HepG2 (cell line): Measurements from ENCODE around the gene SYT8. TPM values are rescaled to one million over a fixed set of nuclear protein-coding genes. Genes with fewer than 3 reads are reported as not detected.
"Not testable (repeated sequence)": the region's sequence is repeated elsewhere in the genome, so short reads cannot be mapped to it uniquely, and the experiment has no call there.

ENCODE experiments used
- ATAC-seq: fragments of 200-7000 bp; cut with Tn5 transposase; 3 replicates; pipeline ENCODE4 v1.9.1; 2020; ENCODE audit warnings: mild to moderate bottlenecking, moderate library complexity
- BruUV-seq: library from RNA; stranded (reverse); fragments of 400-500 nt; replicated peaks from 2 replicates; lab custom pipeline; 2021; lab: Mats Ljungman, UMichigan
- CTCF ChIA-PET: fragments of 300-600 bp; formaldehyde crosslinking; extraction: SDS; loops from one replicate; lab custom pipeline; 2021; ENCODE audit warnings: low total read pairs, inconsistent platforms, low intra/inter-chr PET ratio; lab: Yijun Ruan, JAX
- POLR2A ChIA-PET: fragments of 350-600 bp; sonication (Branson Sonifier 250); formaldehyde crosslinking; loops from one replicate; lab custom pipeline; 2020; ENCODE audit warnings: antibody characterized with exemption, inconsistent platforms; lab: Yijun Ruan, JAX
- DNase-seq: peaks from one replicate; pipeline ENCODE4 v3.0.0-alpha.2; 2015; ENCODE audit warnings: low spot score
- FAIRE-seq: peaks from 3 replicates; lab custom pipeline; 2011; peaks lifted over from hg19 to GRCh38; lab: Jason Lieb, UNC
- H2AFZ ChIP-seq: one replicate; pipeline ENCODE4 v1.6.1; 2011; ENCODE audit warnings: low read length, inconsistent platforms
- H3K27ac ChIP-seq: fragments of 300-600 bp; 3 replicates; pipeline ENCODE4 v1.8.0; 2011; ENCODE audit warnings: mixed run types, mild to moderate bottlenecking, mixed read lengths, low read length, inconsistent platforms; ENCODE audit not compliant: insufficient read depth; ENCODE audit errors: extremely low read length
- H3K27me3 ChIP-seq, 2 experiments: fragments of 200-600 bp in 1 of 2; 2 replicates in 1 of 2; 3 replicates in 1 of 2; pipeline versions ENCODE4 v1.6.0 to v1.8.0; 2011; ENCODE audit warnings: low read length in 2 of 2, mild to moderate bottlenecking in 2 of 2, moderate library complexity in 2 of 2, inconsistent platforms in 1 of 2; ENCODE audit not compliant: insufficient read depth in 2 of 2, control insufficient read depth in 1 of 2
- H3K36me3 ChIP-seq, 2 experiments: fragments of 200-600 bp in 1 of 2; replicated peaks in 1 of 2; 2 replicates in 1 of 2; 3 replicates in 1 of 2; pipeline versions ENCODE4 v1.5.1 to v1.8.0; 2011; ENCODE audit warnings: low read length in 2 of 2, inconsistent platforms in 1 of 2; ENCODE audit not compliant: insufficient read depth in 2 of 2, control insufficient read depth in 1 of 2
- H3K4me1 ChIP-seq: 2 replicates; pipeline ENCODE4 v1.5.1; 2012; ENCODE audit warnings: low read length, inconsistent platforms; ENCODE audit not compliant: insufficient read depth
- H3K4me2 ChIP-seq: 2 replicates; pipeline ENCODE4 v1.6.0; 2011; ENCODE audit warnings: low read depth, low read length, inconsistent platforms
- H3K4me3 ChIP-seq, 3 experiments: fragments of 200-600 bp in 1 of 3; sonication (generic), shearing (Covaris generic) in 1 of 3; replicated peaks in 1 of 3; 2 replicates each; pipeline ENCODE4 v1.5.1; 2011 to 2016; ENCODE audit warnings: low read length in 3 of 3, inconsistent platforms in 2 of 3, low read depth in 2 of 3, mild to moderate bottlenecking in 2 of 3, control low read depth in 1 of 3, mixed read lengths in 1 of 3; ENCODE audit not compliant: insufficient read depth in 1 of 3
- H3K79me2 ChIP-seq: one replicate; pipeline ENCODE4 v1.6.1; 2011; ENCODE audit warnings: low read length, inconsistent platforms; ENCODE audit not compliant: insufficient read depth
- H3K9ac ChIP-seq: 2 replicates; pipeline ENCODE4 v1.6.0; 2011; ENCODE audit warnings: mild to moderate bottlenecking, low read depth, low read length, inconsistent platforms; ENCODE audit not compliant: insufficient read depth
- H3K9me3 ChIP-seq: 2 replicates; pipeline ENCODE4 v1.5.1; 2012; ENCODE audit warnings: mild to moderate bottlenecking, low read length
- H4K20me1 ChIP-seq: 2 replicates; pipeline ENCODE4 v1.6.0; 2011; ENCODE audit warnings: inconsistent platforms, mild to moderate bottlenecking, low read length, moderate library complexity; ENCODE audit not compliant: insufficient read depth
- BCL3 ChIP-seq: sonication (generic); formaldehyde crosslinking; IDR thresholded peaks from 2 replicates; pipeline ENCODE4 v1.5.1; 2020; ENCODE audit warnings: mild to moderate bottlenecking, missing genetic modification reagents, moderate library complexity
- POLR2AphosphoS5 ChIP-seq: IDR thresholded peaks from 2 replicates; pipeline ENCODE4 v1.6.1; 2012; ENCODE audit warnings: low read depth, low read length
- TEF ChIP-seq: sonication (generic); formaldehyde crosslinking; IDR thresholded peaks from 2 replicates; pipeline ENCODE4 v1.5.0; 2020; ENCODE audit warnings: missing genetic modification reagents
- ZNF557 ChIP-seq: sonication (generic); formaldehyde crosslinking; IDR thresholded peaks from 2 replicates; pipeline ENCODE4 v1.4.0; 2020; ENCODE audit warnings: missing genetic modification reagents
- ZNF615 ChIP-seq: sonication (generic); formaldehyde crosslinking; IDR thresholded peaks from 2 replicates; pipeline ENCODE4 v1.5.0; 2020; ENCODE audit warnings: mild to moderate bottlenecking, missing genetic modification reagents, borderline replicate concordance
- WGBS: methylation state at CpG from one replicate; pipeline ENCODE4 v1.1.6; 2017; ENCODE audit warnings: low lambda C conversion rate; 5-methylcytosine and 5-hydroxymethylcytosine counted together
- in situ Hi-C: cut with HindIII; loops from 2 replicates; pipeline ENCODE4 v1.10.0; 2017; ENCODE audit warnings: low pct_unique_long_range_greater_than_20kb; ENCODE audit not compliant: extremely low pct_ligation_motif_present
- intact Hi-C: fragments of 100-400 bp; cut with micrococcal nuclease; formaldehyde crosslinking; loops from one replicate; pipeline ENCODE4 v1.10.0; 2022; ENCODE audit not compliant: unreplicated experiment
- polyA plus RNA-seq, 8 experiments: library from polyadenylated mRNA; depleted of rRNA in 3 of 8; stranded (reverse) in 7 of 8; unstranded in 1 of 8; fragments of >200 nt; fragmentation: Illumina TruSeq in 4 of 8; extraction: Trizol in 4 of 8; gene quantifications; 2 replicates each; pipeline versions ENCODE4 v1.2.1 to v1.2.3, GENCODE V29; 2011 to 2016; ENCODE audit warnings: low read depth in 4 of 8, missing spikeins in 1 of 8, mixed read lengths in 1 of 8; ENCODE audit not compliant: insufficient read depth in 1 of 8
- total RNA-seq, 5 experiments: library from RNA; depleted of rRNA; stranded (reverse); fragments of >200 nt; fragmentation: Illumina TruSeq; extraction: Trizol; gene quantifications; 2 replicates each; pipeline ENCODE4 v1.2.3, GENCODE V29; 2016; ENCODE audit warnings: low read depth in 1 of 5

Gene SYT8
- total and polyA plus RNA-seq, 2 of the 13 experiments (the other 11 are each of a cell fraction or from before 2014, with no cell fraction given), result 0.60 to 2.3 TPM

- no peak for TF ChIP-seq BCL3 (CRISPR knock-in tag)
- no peak for TF ChIP-seq ZNF615 (CRISPR knock-in tag)
- TF ChIP-seq ZNF557 (CRISPR knock-in tag), result no peak
- no peak for TF ChIP-seq POLR2AphosphoS5
- no peak for TF ChIP-seq TEF (CRISPR knock-in tag)
Observed at GRCh38 chr11:1803246-1803645, 31.5 kb upstream of the SYT8 start (continued).

GRCh38 chr11:1803835-1804519, 30.8 kb upstream of the SYT8 start:
- BruUV-seq, CTCF ChIA-PET, H3K27ac ChIP-seq, ATAC-seq, H3K79me2 ChIP-seq, FAIRE-seq, H3K36me3 ChIP-seq, intact Hi-C loops, H3K9me3 ChIP-seq, DNase-seq, H2AFZ ChIP-seq, H3K9ac ChIP-seq, H4K20me1 ChIP-seq, H3K4me1 ChIP-seq, H3K4me3 ChIP-seq, H3K4me2 ChIP-seq, POLR2A ChIA-PET, in situ Hi-C loops: not testable (repeated sequence)
- WGBS, result 73% methylated on average over 41 of the region's 42 CpGs
- peaks cover 0 to 21% of the 10 kb centered on the region in 2 experiments; a peak in 2 of 5 replicates for H3K27me3 ChIP-seq
